LNCAP (cell line): ENCODE data around the gene KDM6B.
A peak's percentile ranks its signal among the peaks of the same experiment; 100 is the strongest.

Source experiments
- CTCF ChIP-seq: fragments of 450-650 bp; IDR thresholded peaks from 2 replicates; pipeline ENCODE4 v1.5.1; 2017; ENCODE audit warnings: mild to moderate bottlenecking

The KDM6B gene

GRCh38 chr17:7856811-7857712, 23.0 kb downstream of the KDM6B start, which contains the start of gene NAA38:
Gene NAA38, minus strand, starts transcription at chr17:7857559. Its CDS starts 96 bp downstream, at chr17:7857463.
- TF ChIP-seq CTCF, result peak; percentile 44; the same call in 1 of the 2 replicates

- TF ChIP-seq CTCF, result no peak
Measured at GRCh38 chr17:7857713-7858521, 23.9 kb downstream of the KDM6B start, which contains the start of gene CYB5D1. Gene CYB5D1, plus strand, starts transcription at chr17:7858003. Its CDS starts 132 bp downstream, at chr17:7858135.

GRCh38 chr17:7858522-7858810, 24.4 kb downstream of the KDM6B start:
- TF ChIP-seq CTCF, result peak; percentile 32; the same call in 1 of the 2 replicates

- no peak for TF ChIP-seq CTCF
Measured at GRCh38 chr17:7859028-7859427, 25.0 kb downstream of the KDM6B start.

GRCh38 chr17:7862692-7863437, 28.8 kb downstream of the KDM6B start:
- TF ChIP-seq CTCF, result peak; percentile 80

- no peak for TF ChIP-seq CTCF
Measured at GRCh38 chr17:7864995-7865650, 31.1 kb downstream of the KDM6B start.
